Measurements from ENCODE around the gene HECTD4. TPM values are rescaled to one million over a fixed set of nuclear protein-coding genes. Genes with fewer than 3 reads are reported as not detected.

The HECTD4 gene
- total RNA-seq, 1 donor from 2014 or later = 12.9 TPM

- no peak for TF ChIP-seq CTCF (IDR thresholded peaks at IDR 0.05; ENCODE audit: insufficient read depth, low read length, severe bottlenecking)
- DNase-seq (ENCODE audit: low read depth) (no peak), FAIRE-seq (no peak)
- Histone ChIP-seq H3K4me3 (ENCODE audit: low read depth, low read length) (no peak overlapping the region), H3K27me3 (ENCODE audit: control insufficient read depth, insufficient read depth, low read length) (no peaks in the 10 kb centered on the region), H3K36me3 (ENCODE audit: control insufficient read depth, insufficient read depth, low read length) (peaks cover 1% of the 10 kb centered on the region)
These were observed 216.6 kb downstream of the HECTD4 start for GRCh38 chr12:112165624-112166023.

- FAIRE-seq = no peak
- no peaks in the 10 kb centered on the region for H3K27me3 ChIP-seq (ENCODE audit: control insufficient read depth, insufficient read depth, low read length)
- H3K4me3 ChIP-seq (ENCODE audit: low read depth, low read length) = no peak overlapping the region
- peaks cover 4% of the 10 kb centered on the region for H3K36me3 ChIP-seq (ENCODE audit: control insufficient read depth, insufficient read depth, low read length)
- no peak for DNase-seq (ENCODE audit: low read depth)
- no peak for TF ChIP-seq CTCF (IDR thresholded peaks at IDR 0.05; ENCODE audit: insufficient read depth, low read length, severe bottlenecking)
These were observed 218.1 kb downstream of the HECTD4 start for GRCh38 chr12:112164011-112164660.

GRCh38 chr12:112163471-112163991, 218.7 kb downstream of the HECTD4 start:
- no peak for DNase-seq (ENCODE audit: low read depth)
- no peak overlapping the region for H3K4me3 ChIP-seq (ENCODE audit: low read depth, low read length)
- TF ChIP-seq CTCF (IDR thresholded peaks at IDR 0.05; ENCODE audit: insufficient read depth, low read length, severe bottlenecking) = no peak
- H3K27me3 ChIP-seq (ENCODE audit: control insufficient read depth, insufficient read depth, low read length) = no peaks in the 10 kb centered on the region
- H3K36me3 ChIP-seq (ENCODE audit: control insufficient read depth, insufficient read depth, low read length) = peaks cover 4% of the 10 kb centered on the region
- FAIRE-seq = no peak

GRCh38 chr12:112163056-112163455, 219.2 kb downstream of the HECTD4 start:
- Histone ChIP-seq H3K36me3 (ENCODE audit: control insufficient read depth, insufficient read depth, low read length) (peaks cover 3% of the 10 kb centered on the region), H3K4me3 (ENCODE audit: low read depth, low read length) (no peak overlapping the region), H3K27me3 (ENCODE audit: control insufficient read depth, insufficient read depth, low read length) (no peaks in the 10 kb centered on the region)
- TF ChIP-seq CTCF (IDR thresholded peaks at IDR 0.05; ENCODE audit: insufficient read depth, low read length, severe bottlenecking) = no peak
- peak; percentile 13 for FAIRE-seq
- DNase-seq (ENCODE audit: low read depth) = no peak

GRCh38 chr12:112162241-112162790, 219.9 kb downstream of the HECTD4 start:
- TF ChIP-seq CTCF (IDR thresholded peaks at IDR 0.05; ENCODE audit: insufficient read depth, low read length, severe bottlenecking) = no peak
- FAIRE-seq = no peak
- no peak overlapping the region for H3K4me3 ChIP-seq (ENCODE audit: low read depth, low read length)
- no peak for DNase-seq (ENCODE audit: low read depth)
- peaks cover 3% of the 10 kb centered on the region for H3K36me3 ChIP-seq (ENCODE audit: control insufficient read depth, insufficient read depth, low read length)
- H3K27me3 ChIP-seq (ENCODE audit: control insufficient read depth, insufficient read depth, low read length) = no peaks in the 10 kb centered on the region
